ENCODE measurements around the gene BCKDK.
"Not testable (repeated sequence)": the region's sequence is repeated elsewhere in the genome, so short reads cannot be mapped to it uniquely, and the experiment has no call there.

Gene BCKDK

GRCh38 chr16:31143694-31144148, 35.5 kb downstream of the BCKDK start:
- ATAC-seq: no peak

GRCh38 chr16:31144418-31144817, 36.2 kb downstream of the BCKDK start:
- ATAC-seq: not testable (repeated sequence)

- no peak for ATAC-seq
These were observed 37.3 kb downstream of the BCKDK start for GRCh38 chr16:31145398-31145990.

GRCh38 chr16:31147574-31147973, 39.4 kb downstream of the BCKDK start:
- ATAC-seq: no peak

GRCh38 chr16:31148281-31148728, 40.1 kb downstream of the BCKDK start:
- no peak for ATAC-seq

- ATAC-seq: no peak
These were observed 40.7 kb downstream of the BCKDK start for GRCh38 chr16:31148896-31149295.

- ATAC-seq: no peak
These were observed 41.1 kb downstream of the BCKDK start for GRCh38 chr16:31149332-31149731.

- ATAC-seq: no peak
These were observed 42.0 kb downstream of the BCKDK start, which contains the start of gene PRSS36 for GRCh38 chr16:31149894-31150890. TSS of gene PRSS36 (minus strand) at chr16:31150066. CDS start at chr16:31150035, 31 bp downstream.

- not testable (repeated sequence) for ATAC-seq
These were observed 42.8 kb downstream of the BCKDK start for GRCh38 chr16:31150976-31151375.

GRCh38 chr16:31157136-31157535, 49.0 kb downstream of the BCKDK start:
- no peak for ATAC-seq

Data from activated CD4-positive, CD25-positive, alpha-beta regulatory T cell treated with anti-CD3 and anti-CD28 coated beads, Interleukin-2, amount 50 U/mL, for 24 hours (primary cell).